SK-N-SH (cell line): ENCODE data around the gene DSG3. TPM values are rescaled to one million over a fixed set of nuclear protein-coding genes. Genes with fewer than 3 reads are reported as not detected.

ENCODE experiments used
- CTCF ChIA-PET: fragments of 300-600, 350-600 bp; formaldehyde crosslinking; extraction: SDS; loops from one replicate; lab custom pipeline; 2021; lab: Yijun Ruan, JAX
- POLR2A ChIA-PET: fragments of 350-600 bp; sonication (Branson Sonifier 250); formaldehyde crosslinking; extraction: SDS; loops from one replicate; lab custom pipeline; 2020; ENCODE audit warnings: antibody characterized with exemption, inconsistent platforms; lab: Yijun Ruan, JAX
- DNase-seq: peaks from one replicate; pipeline ENCODE4 v3.0.0; 2012
- H2AFZ ChIP-seq: fragments of 200-600 bp; sonication (generic); 2 replicates; pipeline ENCODE4 v1.8.1; 2016; ENCODE audit warnings: antibody characterized with exemption, mild to moderate bottlenecking, low read depth
- H3F3A ChIP-seq: fragments of 200-600 bp; sonication (generic); replicated peaks from 2 replicates; pipeline ENCODE3; 2016; ENCODE audit warnings: antibody characterized with exemption, mild to moderate bottlenecking; ENCODE audit not compliant: insufficient read depth
- H3K27ac ChIP-seq, 2 experiments: fragments of 200-500 bp in 1 of 2; fragments of 200-600 bp in 1 of 2; sonication (Bioruptor generic) in 1 of 2; sonication (generic), shearing (Covaris generic) in 1 of 2; 2 replicates each; pipeline versions ENCODE4 v1.5.1 to v1.6.1; 2014 to 2016; ENCODE audit warnings: low read depth in 2 of 2, inconsistent platforms in 1 of 2, low read length in 1 of 2, mild to moderate bottlenecking in 1 of 2, mixed read lengths in 1 of 2
- H3K27me3 ChIP-seq: fragments of 200-600 bp; sonication (generic), shearing (Covaris generic); 2 replicates; pipeline ENCODE4 v1.6.1; 2016; ENCODE audit warnings: mixed run types; ENCODE audit not compliant: insufficient read depth
- H3K36me3 ChIP-seq, 2 experiments: fragments of 200-500 bp in 1 of 2; fragments of 200-600 bp in 1 of 2; sonication (Bioruptor generic) in 1 of 2; sonication (generic) in 1 of 2; replicated peaks in 1 of 2; 2 replicates each; pipeline versions ENCODE3 to v1.5.1; 2014 to 2016; ENCODE audit warnings: low read length in 1 of 2, mild to moderate bottlenecking in 1 of 2; ENCODE audit not compliant: insufficient read depth in 2 of 2, control insufficient read depth in 1 of 2
- H3K4me1 ChIP-seq, 2 experiments: fragments of 200-500 bp in 1 of 2; fragments of 200-600 bp in 1 of 2; sonication (Bioruptor generic) in 1 of 2; sonication (generic), shearing (Covaris generic) in 1 of 2; 2 replicates each; pipeline versions ENCODE4 v1.5.1 to v1.6.1; 2014 to 2016; ENCODE audit warnings: low read depth in 1 of 2, low read length in 1 of 2, mixed run types in 1 of 2; ENCODE audit not compliant: insufficient read depth in 2 of 2, control insufficient read depth in 1 of 2
- H3K4me2 ChIP-seq: fragments of 200-600 bp; sonication (generic), shearing (Covaris generic); 2 replicates; pipeline ENCODE4 v1.6.1; 2017; ENCODE audit warnings: mixed run types
- H3K4me3 ChIP-seq, 2 experiments: fragments of 200-500 bp in 1 of 2; fragments of 200-600 bp in 1 of 2; sonication (Bioruptor generic) in 1 of 2; sonication (generic), shearing (Covaris generic) in 1 of 2; 2 replicates each; pipeline versions ENCODE4 v1.5.1 to v1.8.1; 2014 to 2016; ENCODE audit warnings: low read depth in 2 of 2, inconsistent platforms in 1 of 2, low read length in 1 of 2, mild to moderate bottlenecking in 1 of 2, mixed read lengths in 1 of 2, moderate library complexity in 1 of 2
- H3K79me2 ChIP-seq: fragments of 200-600 bp; sonication (generic); 2 replicates; pipeline ENCODE4 v1.8.1; 2017; ENCODE audit warnings: mild to moderate bottlenecking; ENCODE audit not compliant: insufficient read depth
- H3K9ac ChIP-seq: fragments of 200-600 bp; sonication (generic); 2 replicates; pipeline ENCODE4 v1.6.1; 2017; ENCODE audit warnings: mixed run types
- H3K9me2 ChIP-seq: fragments of 200-600 bp; sonication (generic); 2 replicates; pipeline ENCODE4 v1.6.1; 2017; ENCODE audit warnings: mixed run types
- H3K9me3 ChIP-seq: fragments of 200-600 bp; sonication (generic); 2 replicates; pipeline ENCODE4 v1.6.1; 2017; ENCODE audit warnings: mixed run types, mild to moderate bottlenecking, moderate library complexity
- H4K20me1 ChIP-seq: fragments of 200-600 bp; sonication (generic); 2 replicates; pipeline ENCODE4 v1.6.1; 2017; ENCODE audit warnings: mild to moderate bottlenecking, mixed run types; ENCODE audit not compliant: insufficient read depth
- CTCF ChIP-seq: fragments of 200-600 bp; sonication (generic); IDR thresholded peaks from 2 replicates; pipeline ENCODE4 v1.6.1; 2017; ENCODE audit warnings: antibody characterized with exemption, mild to moderate bottlenecking, moderate library complexity
- FOXJ3 ChIP-seq: sonication (generic); formaldehyde crosslinking; IDR thresholded peaks from 2 replicates; pipeline ENCODE4 v1.5.1; 2020; ENCODE audit warnings: mild to moderate bottlenecking, missing genetic modification reagents
- FOXM1 ChIP-seq: IDR thresholded peaks from 2 replicates; pipeline ENCODE4 v1.4.0; 2012; ENCODE audit warnings: low read depth, mild to moderate bottlenecking
- JUND ChIP-seq: IDR thresholded peaks from 2 replicates; pipeline ENCODE4 v1.4.0; 2012
- MAX ChIP-seq: IDR thresholded peaks from 2 replicates; pipeline ENCODE4 v1.4.0; 2012; ENCODE audit warnings: low read depth
- NRF1 ChIP-seq: IDR thresholded peaks from 2 replicates; pipeline ENCODE4 v1.6.1; 2012; ENCODE audit warnings: low read depth, mild to moderate bottlenecking, low read length
- POLR2AphosphoS5 ChIP-seq: IDR thresholded peaks from 2 replicates; pipeline ENCODE4 v1.6.1; 2012; ENCODE audit warnings: low read depth, low read length
- RAD21 ChIP-seq: IDR thresholded peaks from 2 replicates; pipeline ENCODE4 v1.6.1; 2012; ENCODE audit warnings: mild to moderate bottlenecking, low read length
- RCOR1 ChIP-seq: fragments of 150-350 bp; IDR thresholded peaks from 2 replicates; pipeline ENCODE4 v1.6.1; 2017; ENCODE audit warnings: antibody characterized with exemption, low read length
- SIN3A ChIP-seq: IDR thresholded peaks from 2 replicates; pipeline ENCODE4 v1.6.1; 2012; ENCODE audit warnings: low read depth, mild to moderate bottlenecking, low read length, moderate library complexity, borderline replicate concordance
- TCF12 ChIP-seq: IDR thresholded peaks from 2 replicates; pipeline ENCODE4 v1.4.0; 2012
- TEAD4 ChIP-seq: IDR thresholded peaks from 2 replicates; pipeline ENCODE4 v1.4.0; 2012; ENCODE audit warnings: mild to moderate bottlenecking, borderline replicate concordance; ENCODE audit not compliant: insufficient read depth
- USF2 ChIP-seq: fragments of 150-350 bp; IDR thresholded peaks from 2 replicates; pipeline ENCODE4 v1.6.1; 2017; ENCODE audit warnings: antibody characterized with exemption, low read length, low read depth, borderline replicate concordance
- ZBTB33 ChIP-seq: IDR thresholded peaks from 2 replicates; pipeline ENCODE4 v1.4.0; 2012; ENCODE audit warnings: low read depth, borderline replicate concordance
- WGBS: methylation state at CpG from one replicate; pipeline ENCODE4 v1.1.6; 2017; ENCODE audit warnings: low lambda C conversion rate; 5-methylcytosine and 5-hydroxymethylcytosine counted together
- polyA plus RNA-seq, 3 experiments: library from polyadenylated mRNA; depleted of rRNA; stranded (reverse); fragments of >200 nt; gene quantifications; 2 replicates each; pipeline ENCODE4 v1.2.3, GENCODE V29; 2012
- TF ChIP-seq, protein P1 (sequence below): IDR thresholded peaks from 2 replicates; pipeline ENCODE4; 2012
- TF ChIP-seq, protein P2 (sequence below): IDR thresholded peaks from 2 replicates; pipeline ENCODE4 v1.4.0; 2012; ENCODE audit warnings: low read depth, borderline replicate concordance

Gene DSG3
- polyA plus RNA-seq, 1 of the 3 experiments (the other 2 are of a cell fraction), result 0.02 TPM

DNA sequence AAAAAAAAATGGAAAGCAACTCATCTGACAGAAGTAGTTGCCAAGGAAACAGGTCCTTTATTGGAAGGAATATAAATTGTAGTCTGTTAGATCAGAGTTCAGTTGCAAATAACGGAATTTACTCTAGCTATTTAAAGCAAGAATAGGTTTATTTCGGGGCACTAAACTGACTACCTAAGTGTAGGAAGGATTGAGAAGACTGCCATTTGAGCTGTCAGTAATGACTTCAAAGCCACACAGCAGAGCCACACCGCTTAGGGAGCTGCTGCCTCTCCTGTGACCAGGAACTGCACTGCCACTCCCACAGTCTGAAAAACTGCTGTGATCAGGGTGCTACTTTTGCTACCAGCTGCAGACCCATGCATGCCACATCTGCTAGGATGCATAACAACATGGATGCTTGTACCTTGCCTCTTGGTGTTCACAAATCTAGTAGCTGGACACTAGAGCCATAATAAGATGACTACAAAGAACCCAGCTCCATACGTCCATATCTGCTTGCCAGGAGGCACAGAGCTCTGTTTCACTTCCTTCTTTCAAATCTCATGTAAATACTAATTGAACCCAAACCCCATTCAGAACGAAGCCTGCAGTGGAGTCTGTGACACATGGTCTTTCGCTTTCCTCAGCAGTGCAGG lies 52.6 kb downstream of the DSG3 start:
- Histone ChIP-seq H3K4me2 (no peak overlapping the region), H3F3A (no peaks in the 10 kb centered on the region), H3K9ac (no peak overlapping the region), H4K20me1 (no peaks in the 10 kb centered on the region), H3K79me2 (no peaks in the 10 kb centered on the region), H3K36me3 (no peaks in the 10 kb centered on the region), H3K9me3 (no peaks in the 10 kb centered on the region), H3K9me2 (no peaks in the 10 kb centered on the region), H3K27me3 (peaks cover 65% of the 10 kb centered on the region), H3K27ac (no peak overlapping the region), H2AFZ (no peak overlapping the region), H3K4me1 (peaks cover 0 to 4% of the 10 kb centered on the region in 2 experiments; a peak in 1 of 4 replicates), H3K4me3 (no peak overlapping the region)
- POLR2A ChIA-PET, result interaction anchor here (0.5 kb wide), 1 partner anchor 197 kb away, joined by 3 read pairs; no protein-coding TSS in a partner anchor
- TF ChIP-seq, protein P1, sequence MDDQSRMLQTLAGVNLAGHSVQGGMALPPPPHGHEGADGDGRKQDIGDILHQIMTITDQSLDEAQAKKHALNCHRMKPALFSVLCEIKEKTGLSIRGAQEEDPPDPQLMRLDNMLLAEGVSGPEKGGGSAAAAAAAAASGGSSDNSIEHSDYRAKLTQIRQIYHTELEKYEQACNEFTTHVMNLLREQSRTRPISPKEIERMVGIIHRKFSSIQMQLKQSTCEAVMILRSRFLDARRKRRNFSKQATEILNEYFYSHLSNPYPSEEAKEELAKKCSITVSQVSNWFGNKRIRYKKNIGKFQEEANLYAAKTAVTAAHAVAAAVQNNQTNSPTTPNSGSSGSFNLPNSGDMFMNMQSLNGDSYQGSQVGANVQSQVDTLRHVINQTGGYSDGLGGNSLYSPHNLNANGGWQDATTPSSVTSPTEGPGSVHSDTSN, result no peak
- TF ChIP-seq CTCF, result no peak
- TF ChIP-seq POLR2AphosphoS5, result no peak
- TF ChIP-seq, protein P2, sequence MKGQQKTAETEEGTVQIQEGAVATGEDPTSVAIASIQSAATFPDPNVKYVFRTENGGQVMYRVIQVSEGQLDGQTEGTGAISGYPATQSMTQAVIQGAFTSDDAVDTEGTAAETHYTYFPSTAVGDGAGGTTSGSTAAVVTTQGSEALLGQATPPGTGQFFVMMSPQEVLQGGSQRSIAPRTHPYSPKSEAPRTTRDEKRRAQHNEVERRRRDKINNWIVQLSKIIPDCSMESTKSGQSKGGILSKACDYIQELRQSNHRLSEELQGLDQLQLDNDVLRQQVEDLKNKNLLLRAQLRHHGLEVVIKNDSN, result no peak
- no peak for TF ChIP-seq TCF12
- TF ChIP-seq JUND, result no peak
- TF ChIP-seq RCOR1, result no peak
- TF ChIP-seq FOXJ3 (CRISPR knock-in tag), result no peak
- TF ChIP-seq TEAD4, result no peak
- no peak for TF ChIP-seq NRF1
- no peak for TF ChIP-seq SIN3A
- TF ChIP-seq USF2, result no peak
- no peak for DNase-seq
- WGBS, result 17% methylated on average over 6 of the region's 6 CpGs
- CTCF ChIA-PET, result interaction anchor here (0.6 to 2.2 kb wide), 2 partner anchors 9 to 88 kb away, joined by 3 to 6 read pairs; no protein-coding TSS in a partner anchor

DNA sequence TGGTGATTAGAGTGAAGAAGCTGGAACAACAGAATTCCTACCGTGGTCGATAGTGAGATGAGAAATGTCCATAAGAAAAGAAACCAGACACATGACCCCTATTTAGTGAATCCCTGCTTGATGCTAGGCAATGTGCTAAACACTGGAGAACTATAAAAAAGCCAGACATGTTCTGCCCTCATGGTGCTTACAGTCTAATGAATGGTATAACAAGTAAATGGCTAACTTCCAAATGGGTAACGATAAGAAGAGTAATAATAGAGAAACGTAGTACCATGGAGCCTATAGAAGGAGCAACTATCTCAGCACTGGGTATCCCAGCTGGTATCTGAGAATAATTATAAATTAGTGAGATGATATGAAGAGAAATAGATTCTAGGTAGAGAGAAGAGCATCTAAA lies 55.5 kb downstream of the DSG3 start:
- H3K4me3 ChIP-seq, result no peak overlapping the region
- WGBS, result 44% methylated on average over 4 of the region's 4 CpGs
- no peak overlapping the region for H3K4me2 ChIP-seq
- no peak overlapping the region for H3K27ac ChIP-seq
- H3K36me3 ChIP-seq, result no peaks in the 10 kb centered on the region
- H3K9me2 ChIP-seq, result no peaks in the 10 kb centered on the region
- H3K9me3 ChIP-seq, result no peaks in the 10 kb centered on the region
- H3K79me2 ChIP-seq, result no peaks in the 10 kb centered on the region
- no peak overlapping the region for H2AFZ ChIP-seq
- no peaks in the 10 kb centered on the region for H3F3A ChIP-seq
- ChIA-PET CTCF (no interaction called here), POLR2A (no interaction called here)
- no peak for DNase-seq
- H3K9ac ChIP-seq, result no peak overlapping the region
- H4K20me1 ChIP-seq, result no peaks in the 10 kb centered on the region
- H3K4me1 ChIP-seq, result peaks cover 0 to 4% of the 10 kb centered on the region in 2 experiments; a peak in 1 of 4 replicates
- peaks cover 45% of the 10 kb centered on the region for H3K27me3 ChIP-seq
- no peak for TF ChIP-seq RAD21
- no peak for TF ChIP-seq MAX
- no peak for TF ChIP-seq ZBTB33
- no peak for TF ChIP-seq POLR2AphosphoS5
- no peak for TF ChIP-seq FOXJ3 (CRISPR knock-in tag)
- no peak for TF ChIP-seq TCF12
- TF ChIP-seq, protein P1, result no peak
- TF ChIP-seq RCOR1, result no peak
- no peak for TF ChIP-seq NRF1
- no peak for TF ChIP-seq FOXM1
